ENCODE data around the gene TMEM248. TPM values are rescaled to one million over a fixed set of nuclear protein-coding genes. Genes with fewer than 3 reads are reported as not detected.
A peak's percentile ranks its signal among the peaks of the same experiment; 100 is the strongest.

The TMEM248 gene
- total and polyA plus RNA-seq, 2 of the 13 experiments (the other 11 are each of a cell fraction or from before 2014, with no cell fraction given) = 54.3 to 109 TPM

DNA sequence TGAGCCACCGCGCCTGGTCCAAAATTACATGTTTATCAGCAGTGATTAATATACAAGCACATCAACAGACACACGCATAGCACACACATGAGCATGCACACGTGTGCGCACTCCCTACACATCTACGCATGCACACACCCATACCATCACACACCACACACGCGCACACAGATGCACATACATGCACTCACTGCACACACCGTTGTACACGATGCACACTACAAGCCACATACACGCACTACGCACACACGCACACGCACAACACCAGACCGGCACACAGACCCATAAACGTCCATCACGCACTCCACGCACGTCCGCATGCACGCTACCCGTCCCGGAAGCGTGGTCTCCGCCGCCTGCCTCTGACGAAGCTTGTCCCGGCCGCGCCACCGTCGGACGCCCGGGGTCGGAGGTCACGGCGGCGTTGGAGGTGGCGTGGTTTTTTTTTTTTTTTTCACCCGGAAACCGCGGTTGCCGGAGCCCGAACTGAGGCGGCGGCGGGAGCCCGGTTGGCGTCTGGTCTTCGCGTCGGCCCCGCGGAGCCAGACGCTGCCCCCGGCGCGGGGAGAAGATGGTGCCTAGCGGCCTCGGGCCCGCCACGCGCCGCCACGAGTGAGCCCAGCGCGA, at the start of gene TMEM248 (continued):
- TF ChIP-seq, protein P1, sequence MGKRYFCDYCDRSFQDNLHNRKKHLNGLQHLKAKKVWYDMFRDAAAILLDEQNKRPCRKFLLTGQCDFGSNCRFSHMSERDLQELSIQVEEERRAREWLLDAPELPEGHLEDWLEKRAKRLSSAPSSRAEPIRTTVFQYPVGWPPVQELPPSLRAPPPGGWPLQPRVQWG (CRISPR knock-in tag; IDR thresholded peaks at IDR 0.05; ENCODE audit: borderline replicate concordance, low read depth) = no peak
- TF ChIP-seq SAP130 (CRISPR knock-in tag; IDR thresholded peaks at IDR 0.05; ENCODE audit: low read depth) (peak; percentile 98), ZNF367 (CRISPR knock-in tag; IDR thresholded peaks at IDR 0.05; ENCODE audit: borderline replicate concordance) (no peak; the same call in 1 of the 2 replicates), ZMYM3 (CRISPR knock-in tag; IDR thresholded peaks at IDR 0.05) (peak; percentile 97), ZBTB7A (CRISPR knock-in tag; IDR thresholded peaks at IDR 0.05) (peak; percentile 72; the same call in 1 of the 2 replicates), ZNF660 (CRISPR knock-in tag; IDR thresholded peaks at IDR 0.05; ENCODE audit: borderline replicate concordance, low read depth) (0 out of 2 replicates have a peak, but pooled peaks have one; percentile 68), ZNF678 (CRISPR knock-in tag; IDR thresholded peaks at IDR 0.05) (no peak)
- TF ChIP-seq, protein P2, sequence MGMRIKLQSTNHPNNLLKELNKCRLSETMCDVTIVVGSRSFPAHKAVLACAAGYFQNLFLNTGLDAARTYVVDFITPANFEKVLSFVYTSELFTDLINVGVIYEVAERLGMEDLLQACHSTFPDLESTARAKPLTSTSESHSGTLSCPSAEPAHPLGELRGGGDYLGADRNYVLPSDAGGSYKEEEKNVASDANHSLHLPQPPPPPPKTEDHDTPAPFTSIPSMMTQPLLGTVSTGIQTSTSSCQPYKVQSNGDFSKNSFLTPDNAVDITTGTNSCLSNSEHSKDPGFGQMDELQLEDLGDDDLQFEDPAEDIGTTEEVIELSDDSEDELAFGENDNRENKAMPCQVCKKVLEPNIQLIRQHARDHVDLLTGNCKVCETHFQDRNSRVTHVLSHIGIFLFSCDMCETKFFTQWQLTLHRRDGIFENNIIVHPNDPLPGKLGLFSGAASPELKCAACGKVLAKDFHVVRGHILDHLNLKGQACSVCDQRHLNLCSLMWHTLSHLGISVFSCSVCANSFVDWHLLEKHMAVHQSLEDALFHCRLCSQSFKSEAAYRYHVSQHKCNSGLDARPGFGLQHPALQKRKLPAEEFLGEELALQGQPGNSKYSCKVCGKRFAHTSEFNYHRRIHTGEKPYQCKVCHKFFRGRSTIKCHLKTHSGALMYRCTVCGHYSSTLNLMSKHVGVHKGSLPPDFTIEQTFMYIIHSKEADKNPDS (CRISPR knock-in tag; IDR thresholded peaks at IDR 0.05) = peak; percentile 59; the same call in 1 of the 2 replicates
- TF ChIP-seq, protein P3, sequence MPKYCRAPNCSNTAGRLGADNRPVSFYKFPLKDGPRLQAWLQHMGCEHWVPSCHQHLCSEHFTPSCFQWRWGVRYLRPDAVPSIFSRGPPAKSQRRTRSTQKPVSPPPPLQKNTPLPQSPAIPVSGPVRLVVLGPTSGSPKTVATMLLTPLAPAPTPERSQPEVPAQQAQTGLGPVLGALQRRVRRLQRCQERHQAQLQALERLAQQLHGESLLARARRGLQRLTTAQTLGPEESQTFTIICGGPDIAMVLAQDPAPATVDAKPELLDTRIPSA (CRISPR knock-in tag; IDR thresholded peaks at IDR 0.05; ENCODE audit: borderline replicate concordance) = 0 out of 2 replicates have a peak, but pooled peaks have one; percentile 85
- TF ChIP-seq, protein P4, sequence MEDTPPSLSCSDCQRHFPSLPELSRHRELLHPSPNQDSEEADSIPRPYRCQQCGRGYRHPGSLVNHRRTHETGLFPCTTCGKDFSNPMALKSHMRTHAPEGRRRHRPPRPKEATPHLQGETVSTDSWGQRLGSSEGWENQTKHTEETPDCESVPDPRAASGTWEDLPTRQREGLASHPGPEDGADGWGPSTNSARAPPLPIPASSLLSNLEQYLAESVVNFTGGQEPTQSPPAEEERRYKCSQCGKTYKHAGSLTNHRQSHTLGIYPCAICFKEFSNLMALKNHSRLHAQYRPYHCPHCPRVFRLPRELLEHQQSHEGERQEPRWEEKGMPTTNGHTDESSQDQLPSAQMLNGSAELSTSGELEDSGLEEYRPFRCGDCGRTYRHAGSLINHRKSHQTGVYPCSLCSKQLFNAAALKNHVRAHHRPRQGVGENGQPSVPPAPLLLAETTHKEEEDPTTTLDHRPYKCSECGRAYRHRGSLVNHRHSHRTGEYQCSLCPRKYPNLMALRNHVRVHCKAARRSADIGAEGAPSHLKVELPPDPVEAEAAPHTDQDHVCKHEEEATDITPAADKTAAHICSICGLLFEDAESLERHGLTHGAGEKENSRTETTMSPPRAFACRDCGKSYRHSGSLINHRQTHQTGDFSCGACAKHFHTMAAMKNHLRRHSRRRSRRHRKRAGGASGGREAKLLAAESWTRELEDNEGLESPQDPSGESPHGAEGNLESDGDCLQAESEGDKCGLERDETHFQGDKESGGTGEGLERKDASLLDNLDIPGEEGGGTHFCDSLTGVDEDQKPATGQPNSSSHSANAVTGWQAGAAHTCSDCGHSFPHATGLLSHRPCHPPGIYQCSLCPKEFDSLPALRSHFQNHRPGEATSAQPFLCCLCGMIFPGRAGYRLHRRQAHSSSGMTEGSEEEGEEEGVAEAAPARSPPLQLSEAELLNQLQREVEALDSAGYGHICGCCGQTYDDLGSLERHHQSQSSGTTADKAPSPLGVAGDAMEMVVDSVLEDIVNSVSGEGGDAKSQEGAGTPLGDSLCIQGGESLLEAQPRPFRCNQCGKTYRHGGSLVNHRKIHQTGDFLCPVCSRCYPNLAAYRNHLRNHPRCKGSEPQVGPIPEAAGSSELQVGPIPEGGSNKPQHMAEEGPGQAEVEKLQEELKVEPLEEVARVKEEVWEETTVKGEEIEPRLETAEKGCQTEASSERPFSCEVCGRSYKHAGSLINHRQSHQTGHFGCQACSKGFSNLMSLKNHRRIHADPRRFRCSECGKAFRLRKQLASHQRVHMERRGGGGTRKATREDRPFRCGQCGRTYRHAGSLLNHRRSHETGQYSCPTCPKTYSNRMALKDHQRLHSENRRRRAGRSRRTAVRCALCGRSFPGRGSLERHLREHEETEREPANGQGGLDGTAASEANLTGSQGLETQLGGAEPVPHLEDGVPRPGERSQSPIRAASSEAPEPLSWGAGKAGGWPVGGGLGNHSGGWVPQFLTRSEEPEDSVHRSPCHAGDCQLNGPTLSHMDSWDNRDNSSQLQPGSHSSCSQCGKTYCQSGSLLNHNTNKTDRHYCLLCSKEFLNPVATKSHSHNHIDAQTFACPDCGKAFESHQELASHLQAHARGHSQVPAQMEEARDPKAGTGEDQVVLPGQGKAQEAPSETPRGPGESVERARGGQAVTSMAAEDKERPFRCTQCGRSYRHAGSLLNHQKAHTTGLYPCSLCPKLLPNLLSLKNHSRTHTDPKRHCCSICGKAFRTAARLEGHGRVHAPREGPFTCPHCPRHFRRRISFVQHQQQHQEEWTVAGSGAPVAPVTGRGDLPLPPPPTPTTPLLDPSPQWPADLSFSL (CRISPR knock-in tag; IDR thresholded peaks at IDR 0.05) = peak; percentile 96
- TF ChIP-seq, protein P5, sequence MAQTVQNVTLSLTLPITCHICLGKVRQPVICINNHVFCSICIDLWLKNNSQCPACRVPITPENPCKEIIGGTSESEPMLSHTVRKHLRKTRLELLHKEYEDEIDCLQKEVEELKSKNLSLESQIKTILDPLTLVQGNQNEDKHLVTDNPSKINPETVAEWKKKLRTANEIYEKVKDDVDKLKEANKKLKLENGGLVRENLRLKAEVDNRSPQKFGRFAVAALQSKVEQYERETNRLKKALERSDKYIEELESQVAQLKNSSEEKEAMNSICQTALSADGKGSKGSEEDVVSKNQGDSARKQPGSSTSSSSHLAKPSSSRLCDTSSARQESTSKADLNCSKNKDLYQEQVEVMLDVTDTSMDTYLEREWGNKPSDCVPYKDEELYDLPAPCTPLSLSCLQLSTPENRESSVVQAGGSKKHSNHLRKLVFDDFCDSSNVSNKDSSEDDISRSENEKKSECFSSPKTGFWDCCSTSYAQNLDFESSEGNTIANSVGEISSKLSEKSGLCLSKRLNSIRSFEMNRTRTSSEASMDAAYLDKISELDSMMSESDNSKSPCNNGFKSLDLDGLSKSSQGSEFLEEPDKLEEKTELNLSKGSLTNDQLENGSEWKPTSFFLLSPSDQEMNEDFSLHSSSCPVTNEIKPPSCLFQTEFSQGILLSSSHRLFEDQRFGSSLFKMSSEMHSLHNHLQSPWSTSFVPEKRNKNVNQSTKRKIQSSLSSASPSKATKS (CRISPR knock-in tag; IDR thresholded peaks at IDR 0.05) = no peak
- TF ChIP-seq, protein P6, sequence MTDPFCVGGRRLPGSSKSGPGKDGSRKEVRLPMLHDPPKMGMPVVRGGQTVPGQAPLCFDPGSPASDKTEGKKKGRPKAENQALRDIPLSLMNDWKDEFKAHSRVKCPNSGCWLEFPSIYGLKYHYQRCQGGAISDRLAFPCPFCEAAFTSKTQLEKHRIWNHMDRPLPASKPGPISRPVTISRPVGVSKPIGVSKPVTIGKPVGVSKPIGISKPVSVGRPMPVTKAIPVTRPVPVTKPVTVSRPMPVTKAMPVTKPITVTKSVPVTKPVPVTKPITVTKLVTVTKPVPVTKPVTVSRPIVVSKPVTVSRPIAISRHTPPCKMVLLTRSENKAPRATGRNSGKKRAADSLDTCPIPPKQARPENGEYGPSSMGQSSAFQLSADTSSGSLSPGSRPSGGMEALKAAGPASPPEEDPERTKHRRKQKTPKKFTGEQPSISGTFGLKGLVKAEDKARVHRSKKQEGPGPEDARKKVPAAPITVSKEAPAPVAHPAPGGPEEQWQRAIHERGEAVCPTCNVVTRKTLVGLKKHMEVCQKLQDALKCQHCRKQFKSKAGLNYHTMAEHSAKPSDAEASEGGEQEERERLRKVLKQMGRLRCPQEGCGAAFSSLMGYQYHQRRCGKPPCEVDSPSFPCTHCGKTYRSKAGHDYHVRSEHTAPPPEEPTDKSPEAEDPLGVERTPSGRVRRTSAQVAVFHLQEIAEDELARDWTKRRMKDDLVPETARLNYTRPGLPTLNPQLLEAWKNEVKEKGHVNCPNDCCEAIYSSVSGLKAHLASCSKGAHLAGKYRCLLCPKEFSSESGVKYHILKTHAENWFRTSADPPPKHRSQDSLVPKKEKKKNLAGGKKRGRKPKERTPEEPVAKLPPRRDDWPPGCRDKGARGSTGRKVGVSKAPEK (CRISPR knock-in tag; IDR thresholded peaks at IDR 0.05; ENCODE audit: borderline replicate concordance) = peak; percentile 70; the same call in 1 of the 2 replicates
